ENCODE measurements around the gene LBHD2.

GRCh38 chr14:103057028-103057371, 27.0 kb upstream of the LBHD2 start:
- TF ChIP-seq CTCF (IDR thresholded peaks at IDR 0.05) = no peak
- TF ChIP-seq SIN3A (IDR thresholded peaks at IDR 0.05; ENCODE audit: borderline replicate concordance, insufficient read depth, low read depth, low read length) = no peak
- TF ChIP-seq POLR2AphosphoS5 (IDR thresholded peaks at IDR 0.05; ENCODE audit: low read depth, low read length) = no peak

All from Panc1 (cell line).